NCI-H510A (cell line): ENCODE measurements around the gene THRB.
"Not testable (repeated sequence)": the region's sequence is repeated elsewhere in the genome, so short reads cannot be mapped to it uniquely, and the experiment has no call there.

Experiments
- DNase-seq: peaks from one replicate; lab custom pipeline; 2025; lab: John Stamatoyannopoulos, UW

THRB gene

DNA sequence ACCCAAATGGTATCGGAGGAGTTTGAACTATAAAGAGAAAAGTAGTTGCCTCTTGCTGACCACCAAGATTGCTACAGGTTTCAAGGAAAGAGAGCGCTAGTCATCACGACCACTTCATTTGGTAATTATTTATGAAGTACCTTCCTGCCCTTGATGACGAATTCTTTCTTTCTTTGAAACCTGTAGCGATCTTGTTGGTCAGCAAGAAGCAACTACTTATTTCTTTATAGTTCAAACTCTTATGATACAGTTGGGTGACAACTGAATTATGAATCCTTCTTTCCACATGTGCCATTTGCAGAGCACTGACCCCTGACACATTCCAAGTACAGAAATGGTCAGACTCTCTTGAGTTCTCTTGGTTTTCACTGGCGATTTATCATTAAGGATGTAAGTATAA is 46.8 kb downstream of the THRB start:
- no peak for DNase-seq

DNA sequence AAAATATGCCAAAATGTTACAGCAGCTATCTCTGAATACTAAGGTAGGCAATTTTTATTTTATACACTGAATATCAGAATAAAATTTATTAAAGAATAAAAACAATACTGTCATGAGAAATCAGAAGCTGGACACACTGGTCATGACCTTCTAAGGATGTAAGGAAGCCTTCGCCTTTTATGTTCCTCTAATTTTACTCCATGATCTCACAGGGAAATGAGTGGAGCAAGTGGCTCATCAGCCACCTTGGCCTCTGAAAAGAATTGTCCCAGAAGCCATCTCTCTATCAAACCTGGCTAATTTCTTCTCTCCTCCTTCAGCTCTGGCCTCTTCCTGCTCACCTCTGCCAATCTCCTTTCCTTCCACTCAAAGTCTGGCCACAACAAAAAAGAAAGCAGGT is 48.6 kb downstream of the THRB start:
- DNase-seq, result no peak

GRCh38 chr3:24443476-24443875 is 51.2 kb downstream of the THRB start:
- no peak for DNase-seq

DNA sequence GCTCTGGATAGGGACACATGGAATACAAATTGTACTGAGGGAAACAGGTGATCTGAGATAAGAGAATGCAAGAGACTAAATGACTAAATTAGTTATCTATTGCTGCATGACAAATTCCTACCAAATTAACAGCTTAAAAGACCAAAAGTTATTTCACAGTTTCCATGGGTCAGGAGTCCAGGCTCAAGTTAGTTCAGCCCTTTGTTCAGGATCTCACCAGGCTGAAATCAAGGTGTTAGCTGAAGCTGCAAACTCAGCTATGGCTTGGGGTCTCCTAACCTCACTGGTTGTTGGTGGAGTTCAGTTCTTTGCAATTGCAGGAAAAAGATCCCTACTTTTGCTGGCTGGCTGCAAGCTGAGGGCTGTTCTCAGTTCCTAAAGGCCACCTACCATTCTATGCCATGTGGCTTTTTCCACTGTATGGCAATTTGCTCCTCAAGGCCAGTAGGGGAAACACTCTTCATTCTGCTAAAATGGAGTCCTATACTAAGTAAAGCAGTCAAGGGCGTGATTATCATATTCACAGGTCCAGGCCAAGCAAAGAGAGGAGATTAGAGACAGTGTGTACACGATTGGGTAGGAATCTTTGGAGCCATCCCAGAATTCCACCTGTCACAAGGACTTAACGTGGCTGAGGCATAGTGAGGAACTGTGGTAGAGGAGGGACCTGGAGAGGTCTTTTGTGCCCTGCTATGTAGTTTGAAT is 53.7 kb downstream of the THRB start:
- no peak for DNase-seq

GRCh38 chr3:24439021-24439420 is 55.6 kb downstream of the THRB start:
- no peak for DNase-seq

DNA sequence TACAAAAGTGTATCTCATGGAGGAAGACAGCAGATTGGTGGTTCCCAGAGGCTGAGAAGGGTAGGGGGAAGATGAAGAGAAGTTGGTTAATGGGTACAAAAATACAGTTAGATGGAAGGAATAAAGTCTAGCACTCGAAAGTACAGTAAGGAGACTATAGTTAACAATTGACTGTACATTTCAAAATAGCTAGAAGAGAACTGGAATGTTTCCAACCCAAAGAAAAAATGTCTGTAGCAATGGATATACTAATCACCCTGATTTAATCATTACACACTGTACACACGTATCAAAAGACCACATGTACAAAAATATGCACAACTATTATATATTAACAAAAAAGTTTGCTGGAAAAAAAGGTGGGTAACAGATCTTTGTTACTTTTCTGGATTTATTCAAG is 57.3 kb downstream of the THRB start:
- no peak for DNase-seq

DNA sequence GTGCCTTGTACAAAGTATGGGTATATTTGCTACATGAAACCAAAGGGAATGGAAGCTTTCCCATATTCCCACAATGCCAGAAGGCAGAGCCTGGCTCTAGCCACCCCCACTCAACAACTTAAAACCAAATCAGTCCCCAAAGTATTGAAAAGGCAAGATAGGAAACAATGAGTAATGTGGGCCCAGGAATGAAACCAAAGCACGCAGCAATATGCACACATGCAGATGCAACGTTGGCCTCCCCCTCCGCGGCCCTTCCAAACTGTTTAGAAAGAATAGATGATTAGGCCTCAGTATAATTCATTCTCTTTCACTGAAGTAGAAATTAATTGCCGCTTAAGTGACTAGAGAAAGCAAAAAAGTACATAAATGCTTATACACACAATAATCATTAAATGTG is 59.1 kb downstream of the THRB start:
- DNase-seq, result no peak

- DNase-seq, result no peak
These were observed 60.0 kb downstream of the THRB start for GRCh38 chr3:24434651-24435050.

DNA sequence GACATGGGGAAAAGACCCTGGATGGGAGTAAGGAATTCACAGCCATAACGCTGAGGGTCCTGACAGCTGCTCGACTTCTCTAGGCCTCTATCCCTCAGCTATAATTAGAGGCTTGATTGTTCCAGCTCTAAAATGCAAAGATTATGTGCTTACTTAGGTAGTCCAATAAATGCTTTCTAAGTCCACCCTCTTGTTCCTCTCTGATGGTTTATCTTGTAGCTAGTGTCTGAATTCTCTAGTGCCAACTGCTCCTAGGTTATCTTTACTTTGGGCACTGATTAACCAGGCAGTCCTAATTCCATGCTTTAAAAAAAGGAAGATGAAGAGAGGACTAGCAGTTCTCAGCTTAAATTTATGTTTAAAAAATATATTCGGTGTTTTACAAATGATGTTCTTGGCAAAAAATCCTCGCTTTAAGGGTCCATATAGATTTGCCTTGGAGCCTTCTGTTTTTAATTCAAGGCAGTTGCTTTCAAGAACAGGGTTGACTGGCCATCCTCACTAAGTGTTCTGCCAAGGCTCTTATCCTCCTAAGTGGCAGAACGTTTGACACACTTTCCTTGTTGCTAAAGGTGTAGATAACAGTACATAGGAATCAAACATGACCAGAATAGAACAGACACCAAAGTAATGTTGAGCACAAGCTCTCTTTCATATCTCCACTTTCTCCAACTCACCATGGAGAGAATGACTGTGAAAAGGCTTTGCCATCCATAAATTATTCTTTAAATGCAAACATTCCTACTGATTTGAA is 60.6 kb downstream of the THRB start:
- no peak for DNase-seq

- DNase-seq, result no peak
These were observed 61.7 kb downstream of the THRB start for GRCh38 chr3:24432989-24433388.

DNA sequence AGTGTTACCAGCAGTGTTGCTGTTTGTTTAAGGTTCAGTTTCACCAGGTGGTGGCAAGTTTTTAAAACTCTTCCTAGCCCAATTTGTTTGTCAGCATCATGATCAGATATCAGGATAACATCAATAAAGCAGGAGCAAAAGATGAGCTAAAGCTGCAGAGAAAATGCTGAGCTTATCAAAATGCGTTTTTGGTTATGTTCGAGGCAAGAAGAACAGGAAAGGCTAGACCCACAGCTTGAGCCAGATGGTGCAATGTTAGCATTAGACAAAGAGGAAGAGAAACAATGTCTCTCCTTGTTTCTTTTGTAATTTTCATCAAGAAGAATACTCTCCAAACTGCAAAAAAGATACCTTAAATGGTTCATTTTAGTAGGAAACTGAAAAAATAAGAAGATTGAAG is 66.2 kb downstream of the THRB start:
- DNase-seq, result no peak

GRCh38 chr3:24426896-24427295 is 67.8 kb downstream of the THRB start:
- no peak for DNase-seq

- not testable (repeated sequence) for DNase-seq
These were observed 73.8 kb downstream of the THRB start for GRCh38 chr3:24420829-24421228.

GRCh38 chr3:24420224-24420623 is 74.4 kb downstream of the THRB start:
- DNase-seq, result no peak

DNA sequence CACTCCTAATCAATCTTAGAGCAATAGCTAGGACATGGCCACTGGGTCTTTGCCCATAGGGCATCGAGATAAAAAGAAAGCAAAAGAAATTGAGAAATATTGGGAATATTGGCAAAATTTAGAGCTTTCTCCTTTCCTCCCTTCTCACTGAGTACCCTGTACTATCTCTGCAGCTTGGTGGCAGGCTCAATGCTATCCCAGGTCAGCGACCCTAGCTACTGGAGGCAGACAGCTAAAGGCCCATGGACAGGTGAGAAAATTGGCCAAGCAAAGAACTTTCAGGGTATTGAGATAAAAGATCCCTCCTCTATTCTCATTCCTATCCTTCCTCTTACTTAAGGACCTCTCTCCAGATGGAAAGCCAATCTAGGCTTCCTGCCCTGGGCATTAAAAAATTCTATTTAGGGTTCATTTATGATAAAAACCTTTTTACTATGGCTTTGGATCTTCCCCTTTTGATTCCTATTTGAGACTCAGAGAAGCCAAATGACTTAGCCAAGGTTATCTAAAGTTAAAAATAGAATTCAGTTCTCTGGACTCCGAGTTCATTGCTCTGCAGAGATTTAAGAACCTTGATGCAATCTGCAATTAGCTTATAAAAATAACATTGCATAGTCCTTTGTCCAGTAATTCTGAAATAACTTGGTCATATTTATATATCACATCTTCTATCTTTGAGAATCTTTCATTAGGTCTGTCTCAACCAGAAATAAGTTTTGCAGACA is 75.4 kb downstream of the THRB start:
- DNase-seq, result no peak

GRCh38 chr3:24417730-24418129 is 76.9 kb downstream of the THRB start:
- DNase-seq, result no peak

GRCh38 chr3:24416224-24416623 is 78.4 kb downstream of the THRB start:
- no peak for DNase-seq

DNA sequence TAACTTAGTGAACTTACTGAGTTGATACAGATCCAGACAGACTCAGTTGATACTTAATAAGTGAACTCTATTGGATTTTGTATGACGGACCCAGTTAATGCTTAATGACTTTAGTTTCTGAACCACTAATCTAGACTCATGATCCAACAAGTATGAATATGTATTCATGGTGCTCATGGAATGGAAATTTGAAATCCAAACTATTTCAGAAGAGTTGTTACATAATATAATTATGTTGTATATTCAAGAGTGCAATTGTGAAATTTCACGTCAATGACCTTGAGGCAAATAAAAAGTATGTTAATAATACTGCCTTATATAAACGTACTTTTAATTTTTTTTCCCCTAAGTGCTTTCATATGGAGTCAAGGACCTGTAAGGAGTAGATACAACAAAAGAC is 78.8 kb downstream of the THRB start:
- no peak for DNase-seq

GRCh38 chr3:24413662-24414061 is 81.0 kb downstream of the THRB start:
- not testable (repeated sequence) for DNase-seq

DNA sequence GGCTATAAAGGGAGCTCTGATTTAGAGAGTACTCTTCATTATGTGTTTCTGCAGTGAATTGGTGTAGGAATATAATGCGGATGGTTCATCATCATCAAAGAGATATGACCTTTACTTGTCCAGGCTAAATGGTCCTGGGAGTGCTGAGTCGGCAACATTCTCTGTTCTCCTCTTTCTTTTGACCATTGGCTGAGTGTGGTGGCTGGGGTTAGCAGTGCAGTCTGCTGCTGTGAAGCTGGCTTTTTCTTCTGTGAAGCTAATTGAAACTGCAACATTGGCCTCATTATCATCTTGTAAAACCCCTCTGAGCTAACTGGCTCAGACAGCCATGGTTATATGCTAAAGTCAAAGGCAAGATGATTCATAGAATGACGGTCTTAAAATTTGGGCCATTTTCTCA is 83.8 kb downstream of the THRB start:
- no peak for DNase-seq

DNA sequence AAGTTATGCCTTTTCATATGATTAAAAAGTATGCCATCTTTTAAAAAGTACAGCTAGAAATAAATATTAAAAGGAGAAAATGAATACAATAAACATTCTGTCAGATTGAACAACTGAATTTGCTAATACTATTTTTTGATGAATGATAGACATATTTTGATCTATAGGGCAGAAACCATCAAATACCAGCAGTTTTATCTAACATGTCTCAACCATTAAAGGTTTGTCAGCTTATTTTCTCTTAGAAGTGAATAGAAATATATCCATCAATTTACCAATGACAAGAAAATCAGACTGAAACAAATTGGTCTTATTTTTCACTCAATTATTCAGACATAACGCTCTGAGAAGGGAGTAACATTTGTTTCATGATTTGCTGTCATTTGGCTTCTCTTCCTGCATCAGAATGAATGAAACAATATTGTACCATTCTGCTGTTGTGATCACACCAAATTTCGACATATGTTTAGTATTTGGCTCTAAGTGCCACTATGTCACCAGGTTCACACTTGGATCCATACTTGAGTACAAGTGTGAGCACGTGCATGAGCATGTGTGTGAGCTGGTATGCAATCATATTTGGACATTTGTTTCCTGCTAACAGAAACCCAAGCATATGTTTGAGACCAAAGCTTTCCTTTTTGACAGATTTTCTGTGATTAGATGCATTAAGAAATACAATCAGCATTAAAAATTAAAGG is 86.5 kb downstream of the THRB start:
- DNase-seq, result no peak

GRCh38 chr3:24406900-24407299 is 87.8 kb downstream of the THRB start:
- no peak for DNase-seq

DNA sequence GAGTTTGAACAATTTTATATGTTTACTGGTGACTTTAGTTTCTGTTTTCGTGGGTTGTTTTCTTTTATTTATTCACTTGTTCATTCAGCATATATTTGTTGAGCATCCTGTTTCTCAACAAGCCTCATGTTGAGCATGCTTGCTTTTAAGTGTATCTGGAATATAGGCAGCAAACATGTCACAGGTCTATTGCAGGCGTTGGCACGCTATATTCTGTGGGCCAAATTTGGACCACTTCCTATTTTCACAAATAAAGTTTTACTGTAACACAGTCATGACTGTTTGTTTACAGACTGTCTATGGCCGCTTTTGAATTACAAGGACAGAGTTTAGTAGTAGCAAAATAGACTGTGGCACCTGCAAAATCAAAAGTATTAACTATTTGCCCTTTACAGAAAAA is 89.6 kb downstream of the THRB start:
- DNase-seq, result no peak
